DND-41 (cell line): ENCODE measurements around the gene PRICKLE2.

Source experiments
- ATAC-seq: fragments of 200-7000 bp; cut with Tn5 transposase; 3 replicates; pipeline ENCODE4 v1.9.1; 2021; ENCODE audit warnings: low read depth; ENCODE audit not compliant: insufficient read depth
- DNase-seq: peaks from one replicate; pipeline ENCODE4 v3.0.0-alpha.2; 2020
- H2AFZ ChIP-seq: 2 replicates; pipeline ENCODE4 v1.6.0; 2012; ENCODE audit warnings: low read depth, low read length
- H3K27ac ChIP-seq: 2 replicates; pipeline ENCODE4 v1.5.1; 2012; ENCODE audit warnings: low read length, inconsistent platforms
- H3K27me3 ChIP-seq: fragments of 200-600 bp; sonication (generic); 2 replicates; pipeline ENCODE4 v1.6.0; 2012; ENCODE audit warnings: low read length, mild to moderate bottlenecking, inconsistent platforms; ENCODE audit not compliant: insufficient read depth, poor library complexity
- H3K36me3 ChIP-seq: 2 replicates; pipeline ENCODE4 v1.5.1; 2012; ENCODE audit warnings: low read length, inconsistent platforms; ENCODE audit not compliant: insufficient read depth
- H3K4me1 ChIP-seq: 2 replicates; pipeline ENCODE4 v1.5.1; 2012; ENCODE audit warnings: mild to moderate bottlenecking, low read length; ENCODE audit not compliant: insufficient read depth
- H3K4me2 ChIP-seq: 2 replicates; pipeline ENCODE4 v1.6.0; 2012; ENCODE audit warnings: mild to moderate bottlenecking, moderate library complexity, low read length, inconsistent platforms; ENCODE audit not compliant: insufficient read depth
- H3K4me3 ChIP-seq, 2 experiments: fragments of 200-600 bp in 1 of 2; shearing (Covaris generic) in 1 of 2; 2 replicates each; pipeline ENCODE4 v1.5.1; 2012 to 2016; ENCODE audit warnings: inconsistent platforms in 2 of 2, low read length in 2 of 2, mild to moderate bottlenecking in 2 of 2, low read depth in 1 of 2, moderate library complexity in 1 of 2
- H3K79me2 ChIP-seq: 2 replicates; pipeline ENCODE4 v1.6.0; 2012; ENCODE audit warnings: low read length, inconsistent platforms; ENCODE audit not compliant: insufficient read depth
- H3K9ac ChIP-seq: 2 replicates; pipeline ENCODE4 v1.6.0; 2012; ENCODE audit warnings: low read depth, mild to moderate bottlenecking, inconsistent platforms, low read length, moderate library complexity
- H3K9me3 ChIP-seq: 2 replicates; pipeline ENCODE4 v1.5.1; 2012; ENCODE audit warnings: low read length, moderate library complexity, mild to moderate bottlenecking, inconsistent platforms; ENCODE audit not compliant: insufficient read depth, severe bottlenecking
- H4K20me1 ChIP-seq: 2 replicates; pipeline ENCODE4 v1.6.0; 2012; ENCODE audit warnings: low read length; ENCODE audit not compliant: insufficient read depth
- EZH2 ChIP-seq: IDR thresholded peaks from 3 replicates; pipeline ENCODE4 v1.6.1; 2012; ENCODE audit warnings: borderline replicate concordance, low read depth, mild to moderate bottlenecking, moderate library complexity, low read length, inconsistent platforms; ENCODE audit not compliant: severe bottlenecking
- TF ChIP-seq, protein P1 (sequence below): IDR thresholded peaks from 2 replicates; pipeline ENCODE4 v1.5.1; 2012; ENCODE audit warnings: borderline replicate concordance, low read length, moderate library complexity, mild to moderate bottlenecking; ENCODE audit not compliant: poor library complexity, severe bottlenecking; ENCODE audit errors: extremely low read depth

Gene PRICKLE2

DNA sequence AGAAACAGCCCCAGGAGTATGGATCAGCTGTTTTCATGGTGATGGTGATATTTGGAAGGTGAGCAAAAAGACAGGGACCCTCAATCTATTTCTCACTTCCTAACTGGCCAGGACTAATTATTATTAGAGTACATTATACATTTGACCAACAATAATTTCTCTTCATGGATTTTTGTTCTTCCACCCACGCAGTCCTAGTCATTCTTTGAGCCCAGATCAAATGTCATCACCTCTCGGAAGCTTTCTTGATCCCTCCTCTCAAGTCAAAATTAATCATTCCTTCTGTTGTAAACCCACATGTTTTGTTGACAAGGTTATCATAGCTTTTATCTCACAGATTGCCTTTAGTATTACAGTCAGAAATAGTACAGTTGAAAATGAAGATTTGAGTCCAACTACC lies 29.2 kb upstream of the PRICKLE2 start:
- no peak for ATAC-seq
- no peak overlapping the region for H3K4me3 ChIP-seq

DNA sequence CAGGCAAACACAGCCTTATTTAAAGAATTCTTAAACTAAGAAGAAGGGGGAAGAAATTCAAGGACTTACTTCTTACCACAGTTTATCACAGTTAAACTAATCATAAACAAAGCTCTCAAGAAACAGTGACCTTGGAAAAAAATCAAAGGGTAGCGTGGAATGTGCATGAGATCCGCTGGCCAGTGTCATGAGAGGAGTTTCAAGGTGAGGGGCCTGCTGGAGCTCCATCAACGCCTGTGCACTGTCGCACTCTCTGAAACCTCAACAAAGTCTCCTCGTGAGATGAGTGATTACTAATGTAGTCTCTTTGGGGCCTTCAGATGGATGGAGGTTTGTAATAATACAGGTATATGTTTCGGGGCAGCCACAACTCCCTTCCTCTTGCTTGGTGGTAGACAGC lies 28.4 kb upstream of the PRICKLE2 start:
- Histone ChIP-seq H3K36me3 (no peaks in the 10 kb centered on the region), H3K79me2 (no peaks in the 10 kb centered on the region), H3K27me3 (no peaks in the 10 kb centered on the region), H2AFZ (no peak overlapping the region), H3K9ac (no peak overlapping the region), H3K4me1 (no peaks in the 10 kb centered on the region), H3K4me2 (no peak overlapping the region), H3K4me3 (no peak overlapping the region), H3K9me3 (no peaks in the 10 kb centered on the region), H3K27ac (no peak overlapping the region), H4K20me1 (no peaks in the 10 kb centered on the region)
- DNase-seq (no peak), ATAC-seq (no peak)
- TF ChIP-seq, protein P1, sequence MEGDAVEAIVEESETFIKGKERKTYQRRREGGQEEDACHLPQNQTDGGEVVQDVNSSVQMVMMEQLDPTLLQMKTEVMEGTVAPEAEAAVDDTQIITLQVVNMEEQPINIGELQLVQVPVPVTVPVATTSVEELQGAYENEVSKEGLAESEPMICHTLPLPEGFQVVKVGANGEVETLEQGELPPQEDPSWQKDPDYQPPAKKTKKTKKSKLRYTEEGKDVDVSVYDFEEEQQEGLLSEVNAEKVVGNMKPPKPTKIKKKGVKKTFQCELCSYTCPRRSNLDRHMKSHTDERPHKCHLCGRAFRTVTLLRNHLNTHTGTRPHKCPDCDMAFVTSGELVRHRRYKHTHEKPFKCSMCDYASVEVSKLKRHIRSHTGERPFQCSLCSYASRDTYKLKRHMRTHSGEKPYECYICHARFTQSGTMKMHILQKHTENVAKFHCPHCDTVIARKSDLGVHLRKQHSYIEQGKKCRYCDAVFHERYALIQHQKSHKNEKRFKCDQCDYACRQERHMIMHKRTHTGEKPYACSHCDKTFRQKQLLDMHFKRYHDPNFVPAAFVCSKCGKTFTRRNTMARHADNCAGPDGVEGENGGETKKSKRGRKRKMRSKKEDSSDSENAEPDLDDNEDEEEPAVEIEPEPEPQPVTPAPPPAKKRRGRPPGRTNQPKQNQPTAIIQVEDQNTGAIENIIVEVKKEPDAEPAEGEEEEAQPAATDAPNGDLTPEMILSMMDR: no peak
- no peak for TF ChIP-seq EZH2

More for the DNA sequence above, 29.2 kb upstream of the PRICKLE2 start:
- H3K36me3 ChIP-seq: no peaks in the 10 kb centered on the region
- H2AFZ ChIP-seq: no peak overlapping the region
- no peaks in the 10 kb centered on the region for H3K9me3 ChIP-seq
- no peaks in the 10 kb centered on the region for H3K4me1 ChIP-seq
- no peak overlapping the region for H3K9ac ChIP-seq
- no peaks in the 10 kb centered on the region for H4K20me1 ChIP-seq
- H3K27me3 ChIP-seq: no peaks in the 10 kb centered on the region
- no peak for DNase-seq
- no peak overlapping the region for H3K27ac ChIP-seq
- H3K79me2 ChIP-seq: no peaks in the 10 kb centered on the region
- no peak overlapping the region for H3K4me2 ChIP-seq
- TF ChIP-seq EZH2: no peak
- TF ChIP-seq, protein P1: no peak

DNA sequence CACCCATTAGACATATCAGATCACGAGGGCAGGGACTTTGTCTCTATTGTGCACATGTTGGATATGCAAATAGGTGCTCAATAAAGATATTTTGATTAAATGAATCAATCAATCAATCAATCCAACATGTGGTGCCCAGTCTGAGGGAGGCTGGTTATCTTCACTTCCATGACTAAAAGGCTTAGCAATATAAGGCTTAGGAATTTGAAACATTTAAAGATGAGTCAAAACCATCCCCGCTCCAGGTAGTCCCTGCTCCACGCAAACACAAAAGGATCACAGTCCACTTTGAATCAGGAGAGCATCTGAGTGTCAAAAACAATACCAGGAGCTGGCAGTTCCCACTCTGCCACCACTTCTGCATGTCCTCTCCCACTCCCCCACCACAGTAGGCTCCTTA lies 25.8 kb upstream of the PRICKLE2 start:
- TF ChIP-seq, protein P1: no peak
- no peak for TF ChIP-seq EZH2
- no peak for ATAC-seq

DNA sequence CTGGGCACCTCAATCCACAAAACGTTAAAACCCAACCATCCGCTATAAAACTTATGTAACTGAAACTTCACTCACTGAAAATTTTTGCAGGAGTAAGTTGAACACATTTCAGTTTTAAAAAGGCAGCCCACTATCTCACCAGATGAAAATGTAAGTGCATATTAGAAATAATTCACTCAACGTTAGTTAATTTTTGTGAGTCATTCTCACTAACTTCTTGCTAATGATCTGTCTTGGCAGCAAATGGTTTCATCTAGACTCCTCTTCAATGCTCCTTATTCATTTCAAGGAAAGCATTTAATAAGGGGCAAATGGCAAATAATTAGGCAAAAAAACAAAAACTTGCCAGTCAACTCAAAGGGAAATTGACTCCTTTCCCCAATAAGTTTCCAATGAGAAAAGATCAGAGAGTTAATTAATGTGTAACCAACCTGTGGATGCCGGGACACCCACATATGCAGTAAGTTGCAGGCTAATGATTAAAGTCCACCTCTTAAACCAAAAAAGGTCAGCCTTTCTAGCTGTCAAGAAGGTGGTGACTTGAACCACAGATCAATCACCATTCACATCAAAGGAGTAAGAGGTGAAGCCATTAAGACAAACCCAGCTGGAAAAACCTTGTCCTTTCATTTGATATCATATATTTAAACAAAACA lies 22.9 kb upstream of the PRICKLE2 start:
- Histone ChIP-seq H3K9ac (no peak overlapping the region), H4K20me1 (no peaks in the 10 kb centered on the region), H3K36me3 (no peaks in the 10 kb centered on the region), H3K4me2 (no peak overlapping the region), H3K9me3 (no peaks in the 10 kb centered on the region), H2AFZ (no peak overlapping the region), H3K4me1 (no peaks in the 10 kb centered on the region), H3K27ac (no peak overlapping the region), H3K27me3 (no peaks in the 10 kb centered on the region), H3K79me2 (no peaks in the 10 kb centered on the region), H3K4me3 (no peak overlapping the region)
- ATAC-seq: no peak
- DNase-seq: no peak
- TF ChIP-seq, protein P1: no peak
- TF ChIP-seq EZH2: no peak

More for the DNA sequence above, 25.8 kb upstream of the PRICKLE2 start:
- H3K4me1 ChIP-seq: no peaks in the 10 kb centered on the region
- no peaks in the 10 kb centered on the region for H3K79me2 ChIP-seq
- H3K9me3 ChIP-seq: no peaks in the 10 kb centered on the region
- H3K9ac ChIP-seq: no peak overlapping the region
- DNase-seq: no peak
- no peak overlapping the region for H3K4me3 ChIP-seq
- H3K27me3 ChIP-seq: no peaks in the 10 kb centered on the region
- no peaks in the 10 kb centered on the region for H3K36me3 ChIP-seq
- no peak overlapping the region for H3K4me2 ChIP-seq
- H4K20me1 ChIP-seq: no peaks in the 10 kb centered on the region
- H3K27ac ChIP-seq: no peak overlapping the region
- H2AFZ ChIP-seq: no peak overlapping the region
